Smooth muscle cell (in vitro differentiated cells): Measurements from ENCODE around the gene VARS2. TPM values are rescaled to one million over a fixed set of nuclear protein-coding genes. Genes with fewer than 3 reads are reported as not detected.
A peak's percentile ranks its signal among the peaks of the same experiment; 100 is the strongest.

Experiments used
- DNase-seq: peaks from one replicate; lab custom pipeline; 2025; ENCODE audit not compliant: unreplicated experiment; lab: John Stamatoyannopoulos, UW
- H2AFZ ChIP-seq: fragments of 200-600 bp; sonication (generic); 2 replicates; pipeline ENCODE4 v1.6.0; 2016; ENCODE audit warnings: antibody characterized with exemption, low read depth, mild to moderate bottlenecking
- H3F3A ChIP-seq: fragments of 200-600 bp; sonication (generic); 2 replicates; pipeline ENCODE4 v1.6.0; 2017; ENCODE audit warnings: antibody characterized with exemption, low read depth
- H3K27ac ChIP-seq: fragments of 200-600 bp; sonication (generic); 2 replicates; pipeline ENCODE4 v1.5.1; 2016; ENCODE audit warnings: low read depth, mild to moderate bottlenecking
- H3K27me3 ChIP-seq: fragments of 200-600 bp; sonication (generic); 2 replicates; pipeline ENCODE4 v1.6.1; 2016; ENCODE audit warnings: low read depth, mild to moderate bottlenecking
- H3K36me3 ChIP-seq: fragments of 200-600 bp; sonication (generic); 2 replicates; pipeline ENCODE4 v1.5.1; 2016; ENCODE audit warnings: low read depth
- H3K4me1 ChIP-seq: fragments of 200-600 bp; sonication (generic); 2 replicates; pipeline ENCODE4 v1.5.1; 2016; ENCODE audit warnings: low read depth
- H3K4me2 ChIP-seq: fragments of 200-600 bp; sonication (generic); 2 replicates; pipeline ENCODE4 v1.6.0; 2016; ENCODE audit warnings: mild to moderate bottlenecking
- H3K4me3 ChIP-seq: fragments of 200-600 bp; sonication (generic); 2 replicates; pipeline ENCODE4 v1.5.1; 2016; ENCODE audit warnings: mild to moderate bottlenecking
- H3K79me2 ChIP-seq: fragments of 200-600 bp; sonication (generic); 2 replicates; pipeline ENCODE4 v1.6.0; 2016; ENCODE audit warnings: low read depth, mild to moderate bottlenecking
- H3K9ac ChIP-seq: fragments of 200-600 bp; sonication (generic); 2 replicates; pipeline ENCODE4 v1.6.0; 2016; ENCODE audit warnings: low read depth
- H3K9me3 ChIP-seq: fragments of 200-600 bp; sonication (generic); replicated peaks from 2 replicates; pipeline ENCODE4 v1.5.1; 2016; ENCODE audit warnings: low read depth
- H4K20me1 ChIP-seq: fragments of 200-600 bp; sonication (generic); 2 replicates; pipeline ENCODE4 v1.6.0; 2016; ENCODE audit warnings: low read depth
- WGBS: methylation state at CpG from one replicate; pipeline ENCODE4 v1.1.7; 2016; ENCODE audit warnings: low lambda C conversion rate; 5-methylcytosine and 5-hydroxymethylcytosine counted together
- polyA plus RNA-seq: library from polyadenylated mRNA; unstranded; fragments of >200 nt; fragmentation: Nextera tagmentation; extraction: Ambion mirVana; gene quantifications from 2 replicates; pipeline ENCODE4 v1.2.1, GENCODE V29; 2016
- total RNA-seq: library from RNA; depleted of rRNA; stranded (reverse); fragments of >200 nt; gene quantifications from 2 replicates; pipeline ENCODE4 v1.2.3, GENCODE V29; 2014
- TF ChIP-seq, protein P1 (sequence below): fragments of 200-600 bp; sonication (generic); IDR thresholded peaks from 2 replicates; pipeline ENCODE4 v1.5.1; 2017; ENCODE audit warnings: borderline replicate concordance, mild to moderate bottlenecking, antibody characterized with exemption; ENCODE audit not compliant: insufficient read depth, poor library complexity, severe bottlenecking

VARS2 gene
- total and polyA plus RNA-seq, 2 experiments from 2014 or later = 15.1 to 15.4 TPM

DNA sequence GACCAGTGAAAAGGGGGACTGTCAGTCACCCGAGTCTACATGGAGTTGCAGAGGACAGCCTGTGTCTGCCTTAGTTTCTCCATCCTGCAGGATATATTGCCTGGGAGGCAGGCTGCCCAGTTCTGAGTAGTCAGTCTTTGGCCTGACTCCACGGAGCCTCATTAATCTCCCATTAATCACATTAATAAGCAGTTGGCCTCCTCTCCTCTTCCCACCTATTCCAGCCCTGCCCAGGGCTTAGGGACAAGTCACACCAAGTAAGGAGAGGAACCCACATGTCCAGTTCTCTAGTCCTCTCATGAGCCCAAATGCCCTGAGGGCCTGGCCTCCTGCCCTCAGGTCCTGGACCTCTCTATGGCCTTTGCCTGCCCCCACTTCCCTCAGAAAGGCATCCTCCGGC is 25.4 kb downstream of the VARS2 start:
- no peak overlapping the region for H3K27ac ChIP-seq
- WGBS = 93% methylated on average over 3 of the region's 3 CpGs
- no peak overlapping the region for H3K9ac ChIP-seq
- peaks cover 5% of the 10 kb centered on the region for H3K4me1 ChIP-seq
- no peak for DNase-seq
- no peak overlapping the region for H3K4me3 ChIP-seq
- H3K79me2 ChIP-seq = no peaks in the 10 kb centered on the region
- no peaks in the 10 kb centered on the region for H3F3A ChIP-seq
- H3K9me3 ChIP-seq = no peaks in the 10 kb centered on the region
- no peaks in the 10 kb centered on the region for H3K27me3 ChIP-seq
- H3K4me2 ChIP-seq = no peak overlapping the region
- no peak overlapping the region for H2AFZ ChIP-seq
- TF ChIP-seq, protein P1, sequence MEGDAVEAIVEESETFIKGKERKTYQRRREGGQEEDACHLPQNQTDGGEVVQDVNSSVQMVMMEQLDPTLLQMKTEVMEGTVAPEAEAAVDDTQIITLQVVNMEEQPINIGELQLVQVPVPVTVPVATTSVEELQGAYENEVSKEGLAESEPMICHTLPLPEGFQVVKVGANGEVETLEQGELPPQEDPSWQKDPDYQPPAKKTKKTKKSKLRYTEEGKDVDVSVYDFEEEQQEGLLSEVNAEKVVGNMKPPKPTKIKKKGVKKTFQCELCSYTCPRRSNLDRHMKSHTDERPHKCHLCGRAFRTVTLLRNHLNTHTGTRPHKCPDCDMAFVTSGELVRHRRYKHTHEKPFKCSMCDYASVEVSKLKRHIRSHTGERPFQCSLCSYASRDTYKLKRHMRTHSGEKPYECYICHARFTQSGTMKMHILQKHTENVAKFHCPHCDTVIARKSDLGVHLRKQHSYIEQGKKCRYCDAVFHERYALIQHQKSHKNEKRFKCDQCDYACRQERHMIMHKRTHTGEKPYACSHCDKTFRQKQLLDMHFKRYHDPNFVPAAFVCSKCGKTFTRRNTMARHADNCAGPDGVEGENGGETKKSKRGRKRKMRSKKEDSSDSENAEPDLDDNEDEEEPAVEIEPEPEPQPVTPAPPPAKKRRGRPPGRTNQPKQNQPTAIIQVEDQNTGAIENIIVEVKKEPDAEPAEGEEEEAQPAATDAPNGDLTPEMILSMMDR = no peak
- H4K20me1 ChIP-seq = no peaks in the 10 kb centered on the region
- no peaks in the 10 kb centered on the region for H3K36me3 ChIP-seq

DNA sequence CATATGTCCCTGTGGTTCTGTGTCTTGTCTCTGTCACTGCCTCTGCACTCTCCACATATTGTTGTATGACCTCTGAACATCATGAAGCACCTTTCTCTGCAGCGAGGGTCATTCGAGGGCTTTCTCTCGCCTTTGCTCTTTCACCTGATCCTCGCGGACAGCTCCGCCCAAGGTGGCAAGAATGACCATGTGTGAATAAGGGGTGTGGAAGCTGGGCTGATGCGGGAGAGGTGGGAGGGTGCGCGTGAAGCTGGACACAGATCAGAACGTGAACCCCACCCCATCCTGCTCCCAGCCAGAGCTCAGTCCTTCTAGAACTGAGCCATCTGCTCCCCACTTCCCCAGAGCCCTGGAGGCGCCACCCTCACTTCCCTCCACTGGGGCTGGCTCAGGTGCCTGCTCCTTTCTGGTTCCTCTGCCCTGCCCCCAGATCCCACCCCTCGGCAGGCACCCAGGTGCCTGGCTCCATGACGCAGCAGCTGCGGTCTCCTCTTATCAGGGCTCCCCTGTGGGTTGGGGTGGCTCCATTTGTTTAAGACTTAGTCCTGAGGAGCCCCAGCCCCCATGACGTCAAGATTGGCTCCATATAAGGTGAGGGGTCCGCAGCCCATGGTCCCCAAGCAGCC is 26.4 kb downstream of the VARS2 start, which contains the start of gene MUCL3:
MUCL3 (plus strand) TSS at position 613 of the 626 bp plus-strand sequence. CDS start 27 bp downstream, outside the sequence.
- no peak within 1 kb of the TSS for H3K27ac ChIP-seq
- H3K9ac ChIP-seq = no peak within 1 kb of the TSS
- H3K4me2 ChIP-seq = no peak within 1 kb of the TSS
- H3K9me3 ChIP-seq = no peaks in the 10 kb centered on the region
- TF ChIP-seq, protein P1 = no peak
- H3K4me3 ChIP-seq = no peak within 1 kb of the TSS
- H4K20me1 ChIP-seq = no peaks in the 10 kb centered on the region
- no peaks in the 10 kb centered on the region for H3K36me3 ChIP-seq
- H2AFZ ChIP-seq = no peak within 1 kb of the TSS
- H3K79me2 ChIP-seq = no peaks in the 10 kb centered on the region
- no peak for DNase-seq
- WGBS = 93% methylated on average over 16 of the region's 16 CpGs
- peaks cover 5% of the 10 kb centered on the region for H3K4me1 ChIP-seq
- no peaks in the 10 kb centered on the region for H3F3A ChIP-seq
- no peaks in the 10 kb centered on the region for H3K27me3 ChIP-seq

DNA sequence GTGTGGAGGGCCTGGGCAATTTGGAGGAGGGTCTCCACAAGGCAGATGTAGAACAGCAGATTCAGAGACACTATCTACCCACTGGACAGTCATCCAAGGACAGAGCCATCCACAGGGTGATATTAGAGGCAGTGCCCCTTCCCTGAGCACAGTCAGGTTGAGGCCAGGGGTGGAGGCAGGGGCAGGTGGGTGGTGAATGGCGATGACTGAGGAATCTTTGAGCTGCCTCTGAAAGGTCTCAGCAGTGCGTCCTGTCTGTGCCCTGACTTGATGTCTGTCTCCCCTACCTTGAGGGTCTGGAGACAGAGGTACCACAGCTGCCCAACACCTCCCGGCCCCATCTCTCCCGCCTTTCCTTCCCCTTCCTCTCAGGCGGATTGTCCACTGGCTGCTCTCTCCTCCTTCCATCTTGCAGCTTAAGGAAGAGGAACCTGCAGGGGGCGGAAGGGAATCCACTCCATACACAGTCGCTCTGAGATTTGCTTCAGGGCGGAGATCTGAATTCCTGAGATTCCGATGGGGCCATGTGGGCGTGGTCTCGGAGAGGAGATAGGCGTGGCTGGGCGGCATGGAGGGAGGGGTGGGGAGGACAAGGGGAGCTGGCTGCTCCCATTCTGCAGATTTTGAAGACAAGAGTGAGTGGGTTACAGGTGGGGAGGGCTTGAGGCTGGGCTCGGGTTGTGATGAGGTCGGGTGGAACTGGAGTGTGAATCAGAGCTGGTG is 28.5 kb downstream of the VARS2 start:
- TF ChIP-seq, protein P1 = peak; percentile 55
- Histone ChIP-seq H3K79me2 (no peaks in the 10 kb centered on the region), H3K27me3 (peaks cover 13% of the 10 kb centered on the region), H3K4me3 (no peak overlapping the region), H2AFZ (no peak overlapping the region), H3K9ac (no peak overlapping the region), H3K4me1 (peaks cover 5% of the 10 kb centered on the region), H3K27ac (no peak overlapping the region), H3K36me3 (no peaks in the 10 kb centered on the region), H4K20me1 (no peaks in the 10 kb centered on the region), H3F3A (no peaks in the 10 kb centered on the region), H3K4me2 (peak overlapping the region; percentile 25), H3K9me3 (no peaks in the 10 kb centered on the region)
- 16% methylated on average over 15 of the region's 15 CpGs for whole genome bisulfite sequencing
- no peak for DNase-seq
